Loucy (cell line): ENCODE measurements around the gene JARID2.

ENCODE experiments used
- H2AFZ ChIP-seq: fragments of 200-600 bp; sonication (generic); 2 replicates; pipeline ENCODE4 v1.6.0; 2016; ENCODE audit warnings: antibody characterized with exemption, mild to moderate bottlenecking, low read length, moderate library complexity
- H3F3A ChIP-seq: fragments of 200-600 bp; 2 replicates; pipeline ENCODE4 v1.6.0; 2016; ENCODE audit warnings: antibody characterized with exemption, low read depth, mild to moderate bottlenecking
- H3K27me3 ChIP-seq: fragments of 200-600 bp; sonication (generic); 2 replicates; pipeline ENCODE4 v1.6.1; 2014; ENCODE audit warnings: low read length, mild to moderate bottlenecking; ENCODE audit not compliant: insufficient read depth, poor library complexity, severe bottlenecking
- H3K36me3 ChIP-seq: fragments of 200-600 bp; sonication (generic); 2 replicates; pipeline ENCODE4 v1.6.1; 2016; ENCODE audit warnings: low read length; ENCODE audit not compliant: insufficient read depth
- H3K4me1 ChIP-seq: fragments of 200-600 bp; sonication (generic); 2 replicates; pipeline ENCODE4 v1.5.1; 2014; ENCODE audit warnings: low read length, mild to moderate bottlenecking; ENCODE audit not compliant: insufficient read depth, poor library complexity, severe bottlenecking
- H3K4me2 ChIP-seq: fragments of 200-600 bp; sonication (generic); 2 replicates; pipeline ENCODE4 v1.6.0; 2014; ENCODE audit warnings: antibody characterized with exemption, low read length, low read depth, mild to moderate bottlenecking; ENCODE audit not compliant: poor library complexity, severe bottlenecking
- H3K4me3 ChIP-seq: fragments of 200-600 bp; sonication (generic); 2 replicates; pipeline ENCODE4 v1.5.1; 2014; ENCODE audit warnings: low read length, mild to moderate bottlenecking, mixed read lengths; ENCODE audit not compliant: poor library complexity, severe bottlenecking
- H3K79me2 ChIP-seq: fragments of 200-600 bp; sonication (generic); 2 replicates; pipeline ENCODE4 v1.6.1; 2014; ENCODE audit warnings: low read length; ENCODE audit not compliant: insufficient read depth
- H3K9ac ChIP-seq: fragments of 200-600 bp; sonication (generic); 2 replicates; pipeline ENCODE4 v1.6.0; 2014; ENCODE audit warnings: mild to moderate bottlenecking, low read depth, low read length, moderate library complexity; ENCODE audit not compliant: poor library complexity, severe bottlenecking
- H3K9me2 ChIP-seq: fragments of 200-600 bp; sonication (generic); replicated peaks from 2 replicates; pipeline ENCODE4 v1.6.1; 2016; ENCODE audit warnings: low read depth, low read length, mixed read lengths
- H3K9me3 ChIP-seq: fragments of 200-600 bp; sonication (generic); 2 replicates; pipeline ENCODE4 v1.6.1; 2014; ENCODE audit warnings: mild to moderate bottlenecking, antibody characterized with exemption, low read length, low read depth; ENCODE audit not compliant: insufficient read depth
- H4K20me1 ChIP-seq: fragments of 200-600 bp; sonication (generic); 2 replicates; pipeline ENCODE4 v1.6.0; 2014; ENCODE audit warnings: antibody characterized with exemption, low read length, mild to moderate bottlenecking; ENCODE audit not compliant: insufficient read depth, poor library complexity, severe bottlenecking
- CTCF ChIP-seq: fragments of 200-600 bp; sonication (generic); conservative IDR thresholded peaks from 2 replicates; pipeline ENCODE4 v1.5.1; 2014; ENCODE audit warnings: mild to moderate bottlenecking, antibody characterized with exemption, low read length
- EZH2phosphoT487 ChIP-seq: fragments of 200-600 bp; IDR thresholded peaks from 2 replicates; pipeline ENCODE4 v1.6.1; 2018; ENCODE audit warnings: antibody characterized with exemption, mild to moderate bottlenecking, moderate library complexity, borderline replicate concordance

JARID2 gene

GRCh38 chr6:15419493-15419892, 173.6 kb downstream of the JARID2 start:
- Histone ChIP-seq H3K4me2 (no peak overlapping the region), H3K79me2 (peaks cover 90% of the 10 kb centered on the region), H3K9me3 (peaks cover 10% of the 10 kb centered on the region), H3K9ac (no peak overlapping the region), H3K9me2 (no peaks in the 10 kb centered on the region), H2AFZ (no peak overlapping the region), H3K27me3 (no peaks in the 10 kb centered on the region), H4K20me1 (peaks cover 79% of the 10 kb centered on the region), H3F3A (peaks cover 6% of the 10 kb centered on the region; the same call in 1 of the 2 replicates), H3K4me1 (peaks cover 53% of the 10 kb centered on the region), H3K4me3 (no peak overlapping the region), H3K36me3 (peaks cover 52% of the 10 kb centered on the region)
- no peak for TF ChIP-seq EZH2phosphoT487
- no peak for TF ChIP-seq CTCF

GRCh38 chr6:15420959-15421438, 175.1 kb downstream of the JARID2 start:
- Histone ChIP-seq H3K27me3 (no peaks in the 10 kb centered on the region), H3F3A (peaks cover 6% of the 10 kb centered on the region; the same call in 1 of the 2 replicates), H4K20me1 (peaks cover 93% of the 10 kb centered on the region), H3K4me3 (no peak overlapping the region), H3K9ac (no peak overlapping the region), H3K9me3 (peaks cover 10% of the 10 kb centered on the region), H3K36me3 (peaks cover 67% of the 10 kb centered on the region), H3K4me1 (peaks cover 67% of the 10 kb centered on the region), H3K9me2 (no peaks in the 10 kb centered on the region), H2AFZ (no peak overlapping the region), H3K4me2 (peak overlapping the region; percentile 15), H3K79me2 (peaks cover 96% of the 10 kb centered on the region)
- no peak for TF ChIP-seq EZH2phosphoT487
- TF ChIP-seq CTCF = no peak

GRCh38 chr6:15421945-15422733, 176.3 kb downstream of the JARID2 start:
- Histone ChIP-seq H3K9me2 (no peaks in the 10 kb centered on the region), H2AFZ (no peak overlapping the region), H3K9me3 (peaks cover 10% of the 10 kb centered on the region), H3K4me1 (peaks cover 72% of the 10 kb centered on the region), H3K79me2 (peaks cover 100% of the 10 kb centered on the region), H3F3A (peaks cover 17% of the 10 kb centered on the region), H3K9ac (peak overlapping the region; percentile 3), H3K4me2 (peak overlapping the region; percentile 58), H3K27me3 (no peaks in the 10 kb centered on the region), H4K20me1 (peaks cover 98% of the 10 kb centered on the region), H3K4me3 (peak overlapping the region; percentile 19), H3K36me3 (peaks cover 67% of the 10 kb centered on the region)
- no peak for TF ChIP-seq EZH2phosphoT487
- TF ChIP-seq CTCF = no peak
